Measurements from ENCODE around the gene TMEM179B.

TMEM179B gene

DNA sequence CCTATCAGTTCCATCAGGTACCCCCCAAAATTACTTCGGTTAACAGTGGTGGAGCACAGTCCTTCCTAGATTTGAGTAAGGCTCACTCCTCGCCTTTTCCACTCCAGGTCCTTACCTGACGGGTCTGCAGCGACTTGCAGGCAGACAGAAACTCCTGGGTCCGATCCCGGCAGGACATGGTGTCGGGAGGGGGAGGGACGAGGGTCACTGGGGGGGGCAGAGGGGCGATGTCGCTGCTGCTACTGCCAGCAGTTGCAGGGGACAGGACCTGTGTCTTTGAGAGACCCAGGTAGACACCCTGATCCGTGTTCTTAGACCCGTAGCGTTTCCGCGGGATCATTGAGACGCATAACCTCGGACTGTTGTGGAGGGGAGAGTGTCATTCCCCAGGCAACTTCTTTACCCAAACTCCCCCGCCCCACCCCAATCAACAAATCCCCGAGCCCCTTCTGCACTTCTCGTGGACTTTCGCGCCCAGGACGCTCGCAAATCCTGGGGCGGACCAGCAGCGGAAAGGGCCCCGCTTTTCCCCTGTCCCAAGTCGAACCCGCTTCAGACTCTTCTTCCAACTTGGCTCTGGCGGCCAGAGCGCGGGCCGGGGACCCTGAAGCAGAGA lies 43.8 kb downstream of the TMEM179B start:
- no peak for TF ChIP-seq FOXK2 (IDR thresholded peaks at IDR 0.05)
- 0 out of 2 replicates have a peak, but pooled peaks have one; percentile 17 for TF ChIP-seq TARDBP (IDR thresholded peaks at IDR 0.05)
- TF ChIP-seq BHLHE40 (IDR thresholded peaks at IDR 0.05; ENCODE audit: borderline replicate concordance): no peak
- no peak for TF ChIP-seq SUZ12 (IDR thresholded peaks at IDR 0.05)
- TF ChIP-seq, protein P1, sequence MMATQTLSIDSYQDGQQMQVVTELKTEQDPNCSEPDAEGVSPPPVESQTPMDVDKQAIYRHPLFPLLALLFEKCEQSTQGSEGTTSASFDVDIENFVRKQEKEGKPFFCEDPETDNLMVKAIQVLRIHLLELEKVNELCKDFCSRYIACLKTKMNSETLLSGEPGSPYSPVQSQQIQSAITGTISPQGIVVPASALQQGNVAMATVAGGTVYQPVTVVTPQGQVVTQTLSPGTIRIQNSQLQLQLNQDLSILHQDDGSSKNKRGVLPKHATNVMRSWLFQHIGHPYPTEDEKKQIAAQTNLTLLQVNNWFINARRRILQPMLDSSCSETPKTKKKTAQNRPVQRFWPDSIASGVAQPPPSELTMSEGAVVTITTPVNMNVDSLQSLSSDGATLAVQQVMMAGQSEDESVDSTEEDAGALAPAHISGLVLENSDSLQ (IDR thresholded peaks at IDR 0.05): no peak
- no peak for TF ChIP-seq FOXA1 (IDR thresholded peaks at IDR 0.05)
- no peak for TF ChIP-seq ARNT (IDR thresholded peaks at IDR 0.05)
- TF ChIP-seq FOXM1 (IDR thresholded peaks at IDR 0.05; ENCODE audit: borderline replicate concordance): peak; percentile 90; the same call in 1 of the 2 replicates
- no peak for TF ChIP-seq HDGF (IDR thresholded peaks at IDR 0.05; ENCODE audit: borderline replicate concordance)
- CTCF ChIA-PET: interaction anchor here (0.6 to 1.7 kb wide), 4 partner anchors 31 to 51 kb away, joined by 3 to 7 read pairs (median 3); no protein-coding TSS in a partner anchor
- POLR2A ChIA-PET: interaction anchor here (0.5 to 2.4 kb wide), 18 partner anchors 9 to 159 kb away, joined by 3 to 61 read pairs (median 6); partner anchors contain the start of genes HNRNPUL2, LBHD1, POLR2G and SLC3A2
- DNase-seq (ENCODE audit: extremely low spot score): peak; percentile 50

GRCh38 chr11:62831520-62832335 lies 44.5 kb downstream of the TMEM179B start, which contains the start of gene STX5:
TSS of gene STX5 (minus strand) at chr11:62832051. CDS start at chr11:62831243, 808 bp downstream.
- ChIA-PET POLR2A (interaction anchor here (0.5 to 2.4 kb wide), 22 partner anchors 9 to 160 kb away, joined by 3 to 61 read pairs (median 4); partner anchors contain the start of genes HNRNPUL2, LBHD1, NXF1 and POLR2G), CTCF (interaction anchor here (0.6 to 1.7 kb wide), 4 partner anchors 29 to 151 kb away, joined by 3 to 7 read pairs (median 4); no protein-coding TSS in a partner anchor)
- TF ChIP-seq NFRKB (IDR thresholded peaks at IDR 0.05) (no peak), FOXK2 (IDR thresholded peaks at IDR 0.05) (peak; percentile 60; the same call in 1 of the 2 replicates), L3MBTL2 (conservative IDR thresholded peaks at IDR 0.05) (no peak), ELF4 (IDR thresholded peaks at IDR 0.05) (peak; percentile 73)
- TF ChIP-seq, protein P1 (IDR thresholded peaks at IDR 0.05): peak; percentile 99
- peak; percentile 95 for DNase-seq (ENCODE audit: extremely low spot score)

- no peak for DNase-seq (ENCODE audit: extremely low spot score)
- TF ChIP-seq CTBP1 (IDR thresholded peaks at IDR 0.05; ENCODE audit: borderline replicate concordance) (no peak), TARDBP (IDR thresholded peaks at IDR 0.05) (no peak), FOXM1 (IDR thresholded peaks at IDR 0.05; ENCODE audit: borderline replicate concordance) (no peak), ZNF384 (IDR thresholded peaks at IDR 0.05) (no peak), FOXK2 (IDR thresholded peaks at IDR 0.05) (no peak), LEF1 (IDR thresholded peaks at IDR 0.05; ENCODE audit: borderline replicate concordance) (no peak), ARNT (IDR thresholded peaks at IDR 0.05) (no peak), L3MBTL2 (conservative IDR thresholded peaks at IDR 0.05) (no peak), SUZ12 (IDR thresholded peaks at IDR 0.05) (no peak), ELF4 (IDR thresholded peaks at IDR 0.05) (no peak)
- TF ChIP-seq, protein P1 (IDR thresholded peaks at IDR 0.05): no peak
- POLR2A ChIA-PET: interaction anchor here (0.7 to 2.4 kb wide), 15 partner anchors 8 to 161 kb away, joined by 3 to 61 read pairs (median 7); partner anchors contain the start of genes HNRNPUL2, LBHD1, NXF1 and SLC3A2
- CTCF ChIA-PET: interaction anchor here (1.7 kb wide), 1 partner anchor 46 kb away, joined by 7 read pairs; no protein-coding TSS in a partner anchor
Observed at GRCh38 chr11:62832336-62833234, 45.4 kb downstream of the TMEM179B start, which contains the start of gene TEX54. TSS of gene TEX54 (minus strand) at chr11:62832841.

DNA sequence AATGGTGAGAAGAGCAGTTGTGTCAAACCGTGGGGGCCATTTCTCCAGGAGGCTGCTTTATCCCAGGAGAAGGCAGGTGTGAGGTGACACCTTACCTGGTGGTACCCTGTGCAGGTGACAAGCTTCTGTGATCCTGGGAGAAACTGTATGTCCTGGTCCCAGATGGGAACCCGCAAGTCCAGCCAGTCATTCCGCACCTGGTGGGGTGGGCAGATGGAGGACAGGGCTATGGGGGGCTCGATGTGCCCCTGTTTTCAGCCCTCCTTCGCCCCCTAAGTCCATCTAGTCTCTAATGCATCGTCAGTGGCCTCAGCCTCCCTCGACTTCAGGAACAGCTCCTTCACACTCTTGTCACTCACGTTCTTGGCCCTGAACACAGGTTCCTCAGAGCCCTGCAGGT lies 48.1 kb downstream of the TMEM179B start:
- ChIA-PET CTCF (no interaction called here), POLR2A (interaction anchor here (1.5 to 2.1 kb wide), 2 partner anchors 20 to 164 kb away, joined by 3 to 14 read pairs; partner anchors contain the start of genes LBHD1 and UQCC3)
- TF ChIP-seq LEF1 (IDR thresholded peaks at IDR 0.05; ENCODE audit: borderline replicate concordance): no peak
- no peak for TF ChIP-seq HDGF (IDR thresholded peaks at IDR 0.05; ENCODE audit: borderline replicate concordance)
- no peak for TF ChIP-seq SUZ12 (IDR thresholded peaks at IDR 0.05)
- no peak for TF ChIP-seq FOXK2 (IDR thresholded peaks at IDR 0.05)
- no peak for TF ChIP-seq FOXM1 (IDR thresholded peaks at IDR 0.05; ENCODE audit: borderline replicate concordance)
- TF ChIP-seq L3MBTL2 (conservative IDR thresholded peaks at IDR 0.05): no peak
- no peak for TF ChIP-seq ARNT (IDR thresholded peaks at IDR 0.05)
- TF ChIP-seq, protein P1 (IDR thresholded peaks at IDR 0.05): no peak
- no peak for TF ChIP-seq CTBP1 (IDR thresholded peaks at IDR 0.05; ENCODE audit: borderline replicate concordance)
- no peak for TF ChIP-seq ZNF384 (IDR thresholded peaks at IDR 0.05)
- DNase-seq (ENCODE audit: extremely low spot score): no peak

All from HEK293T (cell line).